ELF-1 (cell line): Measurements from ENCODE around the gene MFAP3.
"Not testable (repeated sequence)": the region's sequence is repeated elsewhere in the genome, so short reads cannot be mapped to it uniquely, and the experiment has no call there.

Experiments
- DNase-seq: peaks from one replicate; pipeline ENCODE4 v3.0.0-alpha.2; 2016; ENCODE audit warnings: low read depth, low spot score

MFAP3 gene

GRCh38 chr5:154053468-154053867, 14.7 kb downstream of the MFAP3 start:
- no peak for DNase-seq

- no peak for DNase-seq
Measured at GRCh38 chr5:154055201-154055600, 16.4 kb downstream of the MFAP3 start.

- no peak for DNase-seq
Measured at GRCh38 chr5:154058055-154059038, 19.6 kb downstream of the MFAP3 start.

- no peak for DNase-seq
Measured at GRCh38 chr5:154059039-154059430, 20.3 kb downstream of the MFAP3 start.

GRCh38 chr5:154059583-154059982, 20.8 kb downstream of the MFAP3 start:
- DNase-seq = no peak

- DNase-seq = no peak
Measured at GRCh38 chr5:154060606-154061005, 21.8 kb downstream of the MFAP3 start.

- DNase-seq = no peak
Measured at GRCh38 chr5:154063372-154063771, 24.6 kb downstream of the MFAP3 start.

GRCh38 chr5:154065971-154066370, 27.2 kb downstream of the MFAP3 start:
- DNase-seq = no peak

- not testable (repeated sequence) for DNase-seq
Measured at GRCh38 chr5:154069854-154070253, 31.1 kb downstream of the MFAP3 start.

GRCh38 chr5:154071799-154072413, 33.1 kb downstream of the MFAP3 start:
- no peak for DNase-seq

GRCh38 chr5:154072414-154073171, 33.8 kb downstream of the MFAP3 start:
- peak; percentile 89 for DNase-seq

- DNase-seq = no peak
Measured at GRCh38 chr5:154076240-154076922, 37.6 kb downstream of the MFAP3 start.

- no peak for DNase-seq
Measured at GRCh38 chr5:154077696-154078095, 38.9 kb downstream of the MFAP3 start.

GRCh38 chr5:154078272-154078671, 39.5 kb downstream of the MFAP3 start:
- no peak for DNase-seq

- no peak for DNase-seq
Measured at GRCh38 chr5:154081246-154081645, 42.5 kb downstream of the MFAP3 start.

GRCh38 chr5:154084062-154084639, 45.4 kb downstream of the MFAP3 start:
- DNase-seq = no peak

GRCh38 chr5:154086146-154086545, 47.4 kb downstream of the MFAP3 start:
- peak; percentile 57 for DNase-seq

GRCh38 chr5:154086641-154087040, 47.9 kb downstream of the MFAP3 start:
- DNase-seq = no peak

- no peak for DNase-seq
Measured at GRCh38 chr5:154087260-154087659, 48.5 kb downstream of the MFAP3 start.

GRCh38 chr5:154088801-154089200, 50.0 kb downstream of the MFAP3 start:
- no peak for DNase-seq

GRCh38 chr5:154090656-154091055, 51.9 kb downstream of the MFAP3 start:
- no peak for DNase-seq
